ENCODE results near the gene C17orf67.

- TF ChIP-seq STAG1 (CRISPR knock-in tag; IDR thresholded peaks at IDR 0.05) (no peak), ZNF569 (CRISPR knock-in tag; IDR thresholded peaks at IDR 0.05; ENCODE audit: borderline replicate concordance) (no peak)
These were observed 30.6 kb downstream of the C17orf67 start for GRCh38 chr17:56803071-56803470.
